Measurements from ENCODE around the gene SLCO1C1. TPM values are rescaled to one million over a fixed set of nuclear protein-coding genes. Genes with fewer than 3 reads are reported as not detected.

The SLCO1C1 gene
- total RNA-seq, 1 donor from 2014 or later: not detected

GRCh38 chr12:20801035-20801434 is 105.9 kb downstream of the SLCO1C1 start:
- H3K4me3 ChIP-seq (ENCODE audit: low read depth, low read length): no peak overlapping the region
- H3K27me3 ChIP-seq (ENCODE audit: control insufficient read depth, insufficient read depth, low read length): no peaks in the 10 kb centered on the region
- no peak for DNase-seq (ENCODE audit: low read depth)
- no peak for TF ChIP-seq CTCF (IDR thresholded peaks at IDR 0.05; ENCODE audit: insufficient read depth, low read length, poor library complexity, severe bottlenecking)
- H3K36me3 ChIP-seq (ENCODE audit: control insufficient read depth, insufficient read depth, low read length): no peaks in the 10 kb centered on the region

Other genes starting within 250 kb of the SLCO1C1 start
- gene SLCO1B3, start 115.4 kb downstream of the SLCO1C1 start, total RNA-seq: not detected in 2 replicates

Measured in kidney epithelial cell (primary cell).